Neuronal stem cell (in vitro differentiated cells): ENCODE results near the gene GSC2. TPM values are rescaled to one million over a fixed set of nuclear protein-coding genes. Genes with fewer than 3 reads are reported as not detected.
A peak's percentile ranks its signal among the peaks of the same experiment; 100 is the strongest.

Source experiments
- DNase-seq: peaks from one replicate; pipeline ENCODE4 v3.0.0-alpha.2; 2013; ENCODE audit warnings: low spot score
- H2AFZ ChIP-seq: one replicate; pipeline ENCODE4 v1.6.1; 2013; ENCODE audit warnings: mild to moderate bottlenecking, low read length, inconsistent platforms
- H2AK5ac ChIP-seq: 2 replicates; pipeline ENCODE4 v1.6.1; 2013; ENCODE audit warnings: low read depth, mild to moderate bottlenecking, inconsistent platforms, low read length, moderate library complexity, mixed read lengths
- H2BK120ac ChIP-seq: 2 replicates; pipeline ENCODE4 v1.6.1; 2013; ENCODE audit warnings: low read depth, mild to moderate bottlenecking, inconsistent platforms, low read length, moderate library complexity, mixed read lengths
- H2BK12ac ChIP-seq: one replicate; pipeline ENCODE4 v1.6.1; 2013; ENCODE audit warnings: low read length, inconsistent platforms
- H2BK15ac ChIP-seq: 2 replicates; pipeline ENCODE4 v1.6.1; 2013; ENCODE audit warnings: mild to moderate bottlenecking, low read length, inconsistent platforms, mixed read lengths
- H2BK5ac ChIP-seq: one replicate; pipeline ENCODE4 v1.6.1; 2013; ENCODE audit warnings: inconsistent platforms, mild to moderate bottlenecking, low read length, moderate library complexity
- H3K14ac ChIP-seq: one replicate; pipeline ENCODE4 v1.6.1; 2013; ENCODE audit warnings: low read length, inconsistent platforms
- H3K18ac ChIP-seq: 2 replicates; pipeline ENCODE4 v1.6.1; 2013; ENCODE audit warnings: low read length, inconsistent platforms
- H3K23ac ChIP-seq: 2 replicates; pipeline ENCODE4 v1.6.1; 2013; ENCODE audit warnings: low read depth, mild to moderate bottlenecking, mixed read lengths, low read length, inconsistent platforms; ENCODE audit not compliant: poor library complexity
- H3K27ac ChIP-seq: replicated peaks from 3 replicates; pipeline ENCODE4 v1.5.1; 2013; ENCODE audit warnings: low read length, inconsistent platforms
- H3K27me3 ChIP-seq, 3 experiments: 2 replicates each; pipeline ENCODE4 v1.6.1; 2013; ENCODE audit warnings: low read length in 3 of 3, mild to moderate bottlenecking in 2 of 3, inconsistent platforms in 1 of 3, low read depth in 1 of 3, mixed read lengths in 1 of 3, moderate library complexity in 1 of 3; ENCODE audit not compliant: control insufficient read depth in 3 of 3, insufficient read depth in 3 of 3
- H3K36me3 ChIP-seq, 2 donors: replicated peaks in 1 of 2; 2 replicates each; pipeline ENCODE4 v1.6.1; 2013; ENCODE audit warnings: low read length in 2 of 2; ENCODE audit not compliant: control insufficient read depth in 2 of 2, insufficient read depth in 2 of 2
- H3K4ac ChIP-seq: 2 replicates; pipeline ENCODE4 v1.6.1; 2013; ENCODE audit warnings: inconsistent platforms, mild to moderate bottlenecking, low read length, moderate library complexity
- H3K4me1 ChIP-seq, 2 donors: 1 replicate in 1 of 2; 2 replicates in 1 of 2; pipeline ENCODE4 v1.6.1; 2013; ENCODE audit warnings: low read length in 2 of 2, low read depth in 1 of 2; ENCODE audit not compliant: control insufficient read depth in 2 of 2, insufficient read depth in 1 of 2
- H3K4me2 ChIP-seq: one replicate; pipeline ENCODE4 v1.6.1; 2013; ENCODE audit warnings: mild to moderate bottlenecking, low read length, inconsistent platforms; ENCODE audit not compliant: insufficient read depth, poor library complexity, severe bottlenecking
- H3K4me3 ChIP-seq, 2 donors: 2 replicates each; pipeline ENCODE4 v1.5.1; 2013; ENCODE audit warnings: low read length in 2 of 2, mild to moderate bottlenecking in 2 of 2, inconsistent platforms in 1 of 2, moderate library complexity in 1 of 2
- H3K79me1 ChIP-seq: one replicate; pipeline ENCODE4 v1.6.1; 2013; ENCODE audit warnings: low read depth, mild to moderate bottlenecking, inconsistent platforms, low read length, moderate library complexity
- H3K9ac ChIP-seq: one replicate; pipeline ENCODE4 v1.6.1; 2013; ENCODE audit warnings: mild to moderate bottlenecking, low read depth, low read length, inconsistent platforms; ENCODE audit not compliant: poor library complexity
- H3K9me3 ChIP-seq, 2 donors: replicated peaks in 1 of 2; 2 replicates each; pipeline versions ENCODE3 to v1.6.1; 2013; ENCODE audit warnings: low read length in 2 of 2, mild to moderate bottlenecking in 2 of 2, inconsistent platforms in 1 of 2, low read depth in 1 of 2, mixed read lengths in 1 of 2, moderate library complexity in 1 of 2; ENCODE audit not compliant: control insufficient read depth in 2 of 2, insufficient read depth in 1 of 2
- H4K8ac ChIP-seq: one replicate; pipeline ENCODE4 v1.6.1; 2013; ENCODE audit warnings: low read depth, mild to moderate bottlenecking, inconsistent platforms, low read length, moderate library complexity
- H4K91ac ChIP-seq: one replicate; pipeline ENCODE4 v1.6.1; 2013; ENCODE audit warnings: low read length, low read depth, mild to moderate bottlenecking, inconsistent platforms; ENCODE audit not compliant: poor library complexity
- WGBS, 2 donors: extraction: QIAGEN DNeasy Blood & Tissue Kit; methylation state at CpG; one replicate each; pipeline ENCODE4 v1.1.7; 2013; ENCODE audit warnings: missing lambda C conversion rate in 2 of 2, mixed read lengths in 1 of 2; ENCODE audit not compliant: insufficient read length in 2 of 2, insufficient replicate concordance in 1 of 2; ENCODE audit errors: extremely low coverage in 2 of 2; 5-methylcytosine and 5-hydroxymethylcytosine counted together
- polyA plus RNA-seq, 2 experiments: library from polyadenylated mRNA; stranded (reverse); fragments of 200-250 nt; gene quantifications; one replicate each; pipeline ENCODE4 v1.2.3, GENCODE V29; 2013

Gene GSC2
- not detected for polyA plus RNA-seq (2013, experiment 1 of 2)
- not detected for polyA plus RNA-seq (2013, experiment 2 of 2)

- Histone ChIP-seq H3K4me3 (peak within 1 kb of the TSS in 1 of 2 donors; percentile 67), H4K8ac (no peak within 1 kb of the TSS), H3K18ac (peak within 1 kb of the TSS; percentile 80), H3K9me3 (peaks cover 8 to 9% of the 10 kb centered on the region in 2 donors), H3K14ac (peak within 1 kb of the TSS; percentile 56), H3K79me1 (no peaks in the 10 kb centered on the region), H3K9ac (no peak within 1 kb of the TSS), H2BK15ac (no peak within 1 kb of the TSS), H3K4me2 (peak within 1 kb of the TSS; percentile 56), H4K91ac (no peak within 1 kb of the TSS), H2AK5ac (peak within 1 kb of the TSS; percentile 84), H2BK120ac (no peak within 1 kb of the TSS), H3K4ac (no peak within 1 kb of the TSS), H3K27me3 (peaks cover 39 to 78% (median 75%) of the 10 kb centered on the region in 3 experiments), H2AFZ (peak within 1 kb of the TSS; percentile 74), H3K36me3 (no peaks in the 10 kb centered on the region), H3K27ac (no peak within 1 kb of the TSS), H2BK5ac (peak within 1 kb of the TSS; percentile 24), H2BK12ac (no peak within 1 kb of the TSS), H3K4me1 (no peaks in the 10 kb centered on the region), H3K23ac (peak within 1 kb of the TSS; percentile 98)
- WGBS, 2 donors, result no CpG with 5 or more reads among the region's 59 CpGs
- DNase-seq, result no peak
Observed at GRCh38 chr22:19149991-19150390, at the start of gene GSC2. Gene GSC2 (minus strand): TSS chr22:19150292. CDS start chr22:19150283, 9 bp downstream.

GRCh38 chr22:19199479-19199878 is 49.4 kb upstream of the GSC2 start:
- H3K23ac ChIP-seq, result no peak overlapping the region
- H3K4me3 ChIP-seq, result no peak overlapping the region
- no peaks in the 10 kb centered on the region for H3K27me3 ChIP-seq
- H2AFZ ChIP-seq, result no peak overlapping the region
- peaks cover 9 to 10% of the 10 kb centered on the region in 2 donors for H3K36me3 ChIP-seq
- H3K9me3 ChIP-seq, result no peaks in the 10 kb centered on the region
- no peak overlapping the region for H2AK5ac ChIP-seq
- H3K18ac ChIP-seq, result no peak overlapping the region
- no peak overlapping the region for H2BK15ac ChIP-seq
- no peak overlapping the region for H3K9ac ChIP-seq
- no CpG with 5 or more reads among the region's 8 CpGs for WGBS, 2 donors
- no peak overlapping the region for H4K8ac ChIP-seq
- H3K14ac ChIP-seq, result no peak overlapping the region
- H3K4me2 ChIP-seq, result no peak overlapping the region
- no peaks in the 10 kb centered on the region for H3K79me1 ChIP-seq
- no peak overlapping the region for H3K27ac ChIP-seq
- H3K4me1 ChIP-seq, result peaks cover 0 to 2% of the 10 kb centered on the region in 2 donors
- no peak overlapping the region for H4K91ac ChIP-seq
- H2BK120ac ChIP-seq, result no peak overlapping the region
- H3K4ac ChIP-seq, result no peak overlapping the region
- no peak for DNase-seq
- H2BK5ac ChIP-seq, result no peak overlapping the region
- no peak overlapping the region for H2BK12ac ChIP-seq

- Histone ChIP-seq H3K9me3 (peaks cover 0 to 2% of the 10 kb centered on the region in 2 donors), H3K79me1 (no peaks in the 10 kb centered on the region), H3K4me1 (no peaks in the 10 kb centered on the region), H4K8ac (no peak overlapping the region), H3K27ac (no peak overlapping the region), H2BK15ac (no peak overlapping the region), H3K18ac (no peak overlapping the region), H3K27me3 (no peaks in the 10 kb centered on the region), H2AK5ac (no peak overlapping the region), H3K4me3 (no peak overlapping the region), H3K4ac (no peak overlapping the region), H3K4me2 (no peak overlapping the region), H3K14ac (no peak overlapping the region), H3K36me3 (peaks cover 9 to 10% of the 10 kb centered on the region in 2 donors), H3K23ac (no peak overlapping the region), H2BK120ac (no peak overlapping the region), H2BK12ac (no peak overlapping the region), H3K9ac (no peak overlapping the region), H2AFZ (no peak overlapping the region), H2BK5ac (no peak overlapping the region), H4K91ac (no peak overlapping the region)
- DNase-seq, result no peak
- no CpG with 5 or more reads among the region's 10 CpGs for WGBS, 2 donors
Observed at GRCh38 chr22:19197997-19198865, 48.1 kb upstream of the GSC2 start.

- H2AK5ac ChIP-seq, result no peak overlapping the region
- peaks cover 11 to 13% of the 10 kb centered on the region in 2 donors for H3K36me3 ChIP-seq
- H2BK12ac ChIP-seq, result no peak overlapping the region
- H2BK5ac ChIP-seq, result no peak overlapping the region
- peaks cover 0 to 4% of the 10 kb centered on the region in 2 donors for H3K9me3 ChIP-seq
- H3K14ac ChIP-seq, result peak overlapping the region; percentile 33
- DNase-seq, result no peak
- no peak overlapping the region for H2BK120ac ChIP-seq
- H4K91ac ChIP-seq, result no peak overlapping the region
- H3K4me3 ChIP-seq, result no peak overlapping the region
- H2AFZ ChIP-seq, result no peak overlapping the region
- no peak overlapping the region for H4K8ac ChIP-seq
- no peak overlapping the region for H3K18ac ChIP-seq
- no peak overlapping the region for H3K23ac ChIP-seq
- WGBS, 2 donors, result no CpG with 5 or more reads among the region's 11 CpGs
- no peak overlapping the region for H2BK15ac ChIP-seq
- H3K4ac ChIP-seq, result no peak overlapping the region
- H3K4me2 ChIP-seq, result no peak overlapping the region
- no peak overlapping the region for H3K27ac ChIP-seq
- H3K79me1 ChIP-seq, result no peaks in the 10 kb centered on the region
- H3K4me1 ChIP-seq, result no peaks in the 10 kb centered on the region
- H3K27me3 ChIP-seq, result no peaks in the 10 kb centered on the region
- peak overlapping the region; percentile 9 for H3K9ac ChIP-seq
Observed at GRCh38 chr22:19196841-19197612, 46.9 kb upstream of the GSC2 start.
